HG02642 (cell line): ENCODE data around the gene PRELID1.
"Not testable (repeated sequence)": the region's sequence is repeated elsewhere in the genome, so short reads cannot be mapped to it uniquely, and the experiment has no call there.

ENCODE experiments used
- ATAC-seq: cut with Tn5 transposase; IDR thresholded peaks from one replicate; pipeline ENCODE4 v1.9.1; 2021; ENCODE audit warnings: mild to moderate bottlenecking; ENCODE audit not compliant: unreplicated experiment, poor library complexity

The PRELID1 gene

GRCh38 chr5:177297922-177298321, 5.7 kb upstream of the PRELID1 start:
- ATAC-seq: no peak

- no peak for ATAC-seq
These were observed 3.9 kb upstream of the PRELID1 start for GRCh38 chr5:177299697-177300096.

GRCh38 chr5:177300236-177300880, 3.2 kb upstream of the PRELID1 start:
- no peak for ATAC-seq

- ATAC-seq: no peak
These were observed 2.6 kb upstream of the PRELID1 start for GRCh38 chr5:177300951-177301350.

- no peak for ATAC-seq
These were observed 2.0 kb upstream of the PRELID1 start for GRCh38 chr5:177301503-177302165.

- no peak for ATAC-seq
These were observed 1.1 kb upstream of the PRELID1 start for GRCh38 chr5:177302354-177303110.

GRCh38 chr5:177303925-177304391, 359 bp downstream of the PRELID1 start:
- peak; percentile 3 for ATAC-seq

- no peak for ATAC-seq
These were observed 957 bp downstream of the PRELID1 start for GRCh38 chr5:177304392-177305119.

- not testable (repeated sequence) for ATAC-seq
These were observed 2.6 kb downstream of the PRELID1 start for GRCh38 chr5:177306103-177306640.

- no peak for ATAC-seq
These were observed 3.3 kb downstream of the PRELID1 start for GRCh38 chr5:177306674-177307543.

- ATAC-seq: no peak
These were observed 4.2 kb downstream of the PRELID1 start for GRCh38 chr5:177307544-177308363.

GRCh38 chr5:177308740-177309139, 5.1 kb downstream of the PRELID1 start:
- ATAC-seq: no peak

GRCh38 chr5:177309351-177310191, 6.0 kb downstream of the PRELID1 start:
- no peak for ATAC-seq

- ATAC-seq: no peak
These were observed 6.7 kb downstream of the PRELID1 start for GRCh38 chr5:177310332-177310731.

- ATAC-seq: no peak
These were observed 7.3 kb downstream of the PRELID1 start for GRCh38 chr5:177310757-177311391.

- ATAC-seq: peak; percentile 4
These were observed 7.8 kb downstream of the PRELID1 start for GRCh38 chr5:177311392-177311722.
